22Rv1 (cell line): ENCODE data around the gene NADK2.

Experiments used
- H3K27ac ChIP-seq: fragments of 450-650 bp; 2 replicates; pipeline ENCODE4 v1.5.1; 2017
- ZFX ChIP-seq: fragments of 450-650 bp; IDR thresholded peaks from 2 replicates; pipeline ENCODE4 v1.6.1; 2017; ENCODE audit warnings: antibody characterized with exemption, borderline replicate concordance
- TF ChIP-seq, protein P1 (sequence below): fragments of 450-650 bp; IDR thresholded peaks from 2 replicates; pipeline ENCODE4 v1.5.1; 2017; ENCODE audit warnings: mild to moderate bottlenecking

Gene NADK2

DNA sequence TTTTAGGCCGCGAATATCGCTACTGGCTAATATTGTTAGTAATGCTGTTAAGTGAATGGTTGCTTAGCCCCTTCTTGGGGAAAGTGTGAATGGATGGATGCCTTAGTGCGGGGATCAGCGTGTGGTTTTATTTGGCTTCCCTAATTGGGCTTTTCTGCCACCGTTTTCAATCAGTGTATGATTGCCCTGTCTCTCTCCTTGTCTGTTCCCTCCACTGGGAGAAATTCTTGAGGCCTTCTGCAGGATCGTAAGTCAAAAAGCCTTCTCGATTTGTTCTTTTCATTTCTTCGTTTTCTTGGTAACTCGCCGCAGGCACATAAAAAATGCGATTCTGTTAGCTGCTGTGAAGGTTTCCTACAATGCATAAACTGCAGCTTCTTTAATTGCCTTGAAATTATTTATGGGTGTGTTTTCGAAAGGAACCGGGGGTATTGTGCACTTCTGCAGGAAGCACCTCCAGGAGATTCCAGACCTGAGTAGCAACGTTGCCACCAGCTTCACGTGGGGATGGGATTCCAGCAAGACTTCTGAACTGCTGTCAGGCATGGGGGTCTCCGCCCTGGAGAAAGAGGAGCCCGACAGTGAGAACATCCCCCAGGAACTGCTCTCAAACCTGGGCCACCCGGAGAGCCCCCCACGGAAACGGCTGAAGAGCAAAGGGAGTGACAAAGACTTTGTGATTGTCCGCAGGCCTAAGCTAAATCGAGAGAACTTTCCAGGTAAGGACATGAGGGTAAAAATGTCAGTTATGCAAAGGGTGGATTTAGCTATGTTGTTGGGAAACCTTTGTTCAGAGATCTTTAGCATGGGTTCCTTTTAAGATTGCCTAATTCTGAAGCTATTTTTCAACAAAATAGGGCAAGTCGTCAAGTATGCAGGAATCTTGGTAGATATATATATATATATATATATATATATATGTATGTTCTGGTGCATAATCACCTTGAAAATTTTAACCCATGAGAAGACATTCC lies 89.1 kb downstream of the NADK2 start:
- TF ChIP-seq, protein P1, sequence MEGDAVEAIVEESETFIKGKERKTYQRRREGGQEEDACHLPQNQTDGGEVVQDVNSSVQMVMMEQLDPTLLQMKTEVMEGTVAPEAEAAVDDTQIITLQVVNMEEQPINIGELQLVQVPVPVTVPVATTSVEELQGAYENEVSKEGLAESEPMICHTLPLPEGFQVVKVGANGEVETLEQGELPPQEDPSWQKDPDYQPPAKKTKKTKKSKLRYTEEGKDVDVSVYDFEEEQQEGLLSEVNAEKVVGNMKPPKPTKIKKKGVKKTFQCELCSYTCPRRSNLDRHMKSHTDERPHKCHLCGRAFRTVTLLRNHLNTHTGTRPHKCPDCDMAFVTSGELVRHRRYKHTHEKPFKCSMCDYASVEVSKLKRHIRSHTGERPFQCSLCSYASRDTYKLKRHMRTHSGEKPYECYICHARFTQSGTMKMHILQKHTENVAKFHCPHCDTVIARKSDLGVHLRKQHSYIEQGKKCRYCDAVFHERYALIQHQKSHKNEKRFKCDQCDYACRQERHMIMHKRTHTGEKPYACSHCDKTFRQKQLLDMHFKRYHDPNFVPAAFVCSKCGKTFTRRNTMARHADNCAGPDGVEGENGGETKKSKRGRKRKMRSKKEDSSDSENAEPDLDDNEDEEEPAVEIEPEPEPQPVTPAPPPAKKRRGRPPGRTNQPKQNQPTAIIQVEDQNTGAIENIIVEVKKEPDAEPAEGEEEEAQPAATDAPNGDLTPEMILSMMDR: no peak
- peak overlapping the region; percentile 66 for H3K27ac ChIP-seq

DNA sequence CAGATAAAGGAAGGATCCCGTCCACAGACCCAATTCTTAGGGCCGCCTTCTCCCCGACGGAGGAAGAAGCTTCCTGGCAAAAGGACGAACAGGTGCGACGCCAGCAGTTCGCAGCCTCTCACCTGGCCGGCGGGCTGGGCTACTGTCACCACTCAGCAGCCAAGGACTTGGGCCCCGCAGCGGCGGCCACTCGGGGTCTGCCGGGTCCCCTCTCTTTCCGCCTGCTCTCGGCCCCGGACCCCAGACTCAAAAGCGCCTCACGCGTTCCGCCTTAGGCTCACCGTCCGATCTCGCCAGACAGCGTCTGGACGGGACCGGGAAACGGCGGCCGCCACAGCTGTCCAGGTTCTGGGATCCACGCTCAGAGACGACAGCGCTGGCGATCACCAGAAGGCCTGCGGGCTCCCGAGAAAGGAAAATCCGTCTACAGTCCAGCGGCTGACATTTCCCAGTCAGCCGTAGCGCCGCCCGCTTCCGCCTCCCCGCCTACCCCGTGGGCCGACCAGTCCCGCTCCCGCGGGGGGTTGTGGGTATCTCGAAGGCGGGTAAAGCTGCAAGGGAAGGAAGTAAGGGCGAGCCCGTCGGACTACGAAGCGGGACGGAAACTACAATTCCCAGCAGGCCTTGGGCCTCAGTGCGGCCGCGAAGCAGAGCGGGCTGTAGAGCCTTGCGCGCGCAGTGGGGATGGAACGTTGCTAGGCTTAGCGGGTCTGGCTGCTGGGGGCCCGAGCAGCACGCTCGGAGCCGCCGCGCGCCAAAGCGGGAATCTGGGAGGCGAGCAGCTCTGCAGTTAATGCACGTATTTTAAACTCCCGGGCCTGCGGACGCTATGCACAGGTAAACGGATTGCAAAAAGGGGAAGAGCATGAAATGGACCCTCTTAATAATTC lies 90.0 kb downstream of the NADK2 start, which contains the start of the genes LMBRD2 and SKP2:
LMBRD2 (minus strand) TSS at position 454 of the 890 bp plus-strand sequence. CDS start 8,538 bp downstream, outside the sequence.
SKP2 (plus strand) TSS at position 678 of the 890 bp plus-strand sequence; CDS start at position 830, 152 bp downstream.
- H3K27ac ChIP-seq: peak within 1 kb of the TSS; percentile 66
- TF ChIP-seq ZFX: no peak
- TF ChIP-seq, protein P1: no peak

DNA sequence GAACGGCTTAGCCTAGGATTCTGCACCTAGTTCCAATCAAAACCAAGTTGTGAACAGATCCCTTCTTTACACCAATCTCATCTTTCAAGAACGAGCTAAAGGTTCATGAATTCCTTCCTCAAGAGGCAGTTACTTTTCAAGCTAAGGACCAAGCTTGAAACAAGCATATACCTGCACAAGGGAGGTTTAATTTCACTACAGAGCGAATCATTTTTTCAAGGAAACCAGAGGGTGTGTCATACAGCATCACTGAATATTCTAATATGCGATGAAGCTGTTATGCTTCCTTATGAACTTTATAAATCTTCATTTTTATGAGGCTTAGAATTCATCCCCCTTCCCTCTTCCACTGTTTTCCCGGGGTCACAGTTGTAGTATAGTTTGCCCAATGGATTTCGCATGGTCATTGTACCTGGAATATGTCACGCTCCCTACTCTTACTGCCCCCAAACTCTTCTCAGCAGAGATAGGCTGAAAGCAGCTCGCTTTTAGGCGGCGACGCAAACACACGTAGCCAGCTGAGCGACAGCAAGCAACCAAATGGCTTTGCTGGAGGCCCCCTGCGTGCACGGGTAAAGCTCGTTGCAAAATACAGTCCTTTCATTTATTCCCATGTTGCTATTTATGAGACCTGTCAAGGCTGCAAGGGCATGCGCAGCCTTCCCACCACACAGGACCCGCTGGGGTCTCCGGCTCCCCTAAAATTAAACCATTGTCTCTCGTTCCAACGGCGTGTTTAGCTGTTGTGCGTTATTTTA lies 90.9 kb downstream of the NADK2 start:
- peak overlapping the region; percentile 66 for H3K27ac ChIP-seq
- TF ChIP-seq ZFX: no peak
- TF ChIP-seq, protein P1: no peak

DNA sequence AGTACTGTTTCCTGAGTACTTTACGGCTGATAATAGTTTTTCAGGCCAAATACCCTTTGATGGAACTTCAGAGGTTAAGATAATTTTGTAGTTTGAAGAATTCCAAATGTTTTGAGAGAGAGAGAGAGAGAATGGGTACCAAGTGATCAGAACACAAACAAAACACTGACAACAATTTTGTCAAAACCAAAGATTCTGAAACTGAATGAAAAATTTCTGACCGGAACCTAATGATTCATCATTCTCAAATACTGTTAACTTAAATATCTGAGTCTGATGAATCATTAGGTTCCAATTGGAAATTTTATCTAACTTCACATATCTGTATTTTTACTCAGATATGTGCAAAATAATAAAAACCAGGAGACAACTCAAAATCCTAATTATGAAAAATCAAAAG lies 94.0 kb downstream of the NADK2 start:
- TF ChIP-seq ZFX: no peak
- TF ChIP-seq, protein P1: no peak
- H3K27ac ChIP-seq: no peak overlapping the region

DNA sequence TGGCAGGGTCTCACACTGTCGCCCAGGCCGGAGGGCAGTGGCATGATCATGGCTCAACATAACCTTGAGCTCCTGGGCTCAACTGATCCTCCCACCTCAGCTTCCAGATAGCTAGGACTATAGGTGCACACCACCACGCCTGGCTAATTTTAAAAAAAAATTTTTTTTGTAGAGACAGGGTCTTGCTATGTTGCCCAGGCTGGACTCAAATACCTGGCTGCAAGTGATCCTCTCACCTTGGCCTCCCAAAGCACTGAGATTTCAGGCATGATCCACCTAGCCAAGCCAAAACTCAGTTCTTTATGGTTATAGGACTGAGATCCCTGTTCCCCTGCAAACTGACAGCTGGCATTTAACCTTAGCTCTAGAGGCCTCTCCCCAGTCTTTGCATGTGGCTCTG lies 95.3 kb downstream of the NADK2 start:
- no peak overlapping the region for H3K27ac ChIP-seq
- TF ChIP-seq, protein P1: no peak
- no peak for TF ChIP-seq ZFX

DNA sequence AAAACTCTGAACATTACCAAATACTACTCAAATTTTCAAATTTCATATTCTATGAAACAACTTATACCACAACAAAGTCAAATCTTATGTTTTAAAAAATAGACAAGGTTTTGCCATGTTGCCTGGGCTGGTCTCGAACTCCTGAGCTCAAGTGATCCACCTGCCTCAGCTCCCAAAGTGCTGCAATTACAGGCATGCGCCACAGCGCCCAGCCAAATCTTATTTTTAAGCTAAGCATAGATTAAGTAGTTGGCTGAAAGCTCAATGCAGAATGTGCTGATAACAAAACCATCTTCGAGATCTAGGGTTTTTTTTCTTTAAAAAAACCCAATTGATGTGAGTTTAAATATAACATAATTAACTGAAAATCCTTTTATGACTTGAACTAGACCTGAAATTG lies 96.4 kb downstream of the NADK2 start:
- TF ChIP-seq, protein P1: no peak
- no peak for TF ChIP-seq ZFX
- no peak overlapping the region for H3K27ac ChIP-seq
